ENCODE data around the gene MRPL4.

DNA sequence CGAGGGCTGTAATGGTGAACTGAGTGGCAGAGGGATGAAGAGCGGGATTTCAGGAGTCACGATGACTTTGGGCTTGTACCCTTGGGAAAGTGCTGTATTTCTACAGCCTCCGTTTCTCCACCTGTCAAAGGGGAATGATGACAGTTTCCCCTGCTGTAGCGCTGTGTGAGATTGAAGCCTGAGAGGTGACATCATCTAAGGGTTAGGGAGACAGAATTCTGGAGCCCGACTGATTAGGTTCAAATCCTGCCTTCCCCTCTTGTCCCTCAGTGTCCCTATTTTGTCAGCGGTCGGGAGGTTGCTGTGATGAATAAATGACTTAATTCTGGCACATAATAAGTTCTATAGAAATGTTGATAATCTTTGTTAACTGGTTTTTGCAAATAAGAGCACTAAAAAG lies 693 bp downstream of the MRPL4 start:
- no peak for TF ChIP-seq POLR2A (IDR thresholded peaks at IDR 0.05)
- TF ChIP-seq, protein P1, sequence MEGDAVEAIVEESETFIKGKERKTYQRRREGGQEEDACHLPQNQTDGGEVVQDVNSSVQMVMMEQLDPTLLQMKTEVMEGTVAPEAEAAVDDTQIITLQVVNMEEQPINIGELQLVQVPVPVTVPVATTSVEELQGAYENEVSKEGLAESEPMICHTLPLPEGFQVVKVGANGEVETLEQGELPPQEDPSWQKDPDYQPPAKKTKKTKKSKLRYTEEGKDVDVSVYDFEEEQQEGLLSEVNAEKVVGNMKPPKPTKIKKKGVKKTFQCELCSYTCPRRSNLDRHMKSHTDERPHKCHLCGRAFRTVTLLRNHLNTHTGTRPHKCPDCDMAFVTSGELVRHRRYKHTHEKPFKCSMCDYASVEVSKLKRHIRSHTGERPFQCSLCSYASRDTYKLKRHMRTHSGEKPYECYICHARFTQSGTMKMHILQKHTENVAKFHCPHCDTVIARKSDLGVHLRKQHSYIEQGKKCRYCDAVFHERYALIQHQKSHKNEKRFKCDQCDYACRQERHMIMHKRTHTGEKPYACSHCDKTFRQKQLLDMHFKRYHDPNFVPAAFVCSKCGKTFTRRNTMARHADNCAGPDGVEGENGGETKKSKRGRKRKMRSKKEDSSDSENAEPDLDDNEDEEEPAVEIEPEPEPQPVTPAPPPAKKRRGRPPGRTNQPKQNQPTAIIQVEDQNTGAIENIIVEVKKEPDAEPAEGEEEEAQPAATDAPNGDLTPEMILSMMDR (IDR thresholded peaks at IDR 0.05) = no peak

All from uterus (tissue), 2 donors.